ENCODE measurements around the gene CHCHD6.

CHCHD6 gene

DNA sequence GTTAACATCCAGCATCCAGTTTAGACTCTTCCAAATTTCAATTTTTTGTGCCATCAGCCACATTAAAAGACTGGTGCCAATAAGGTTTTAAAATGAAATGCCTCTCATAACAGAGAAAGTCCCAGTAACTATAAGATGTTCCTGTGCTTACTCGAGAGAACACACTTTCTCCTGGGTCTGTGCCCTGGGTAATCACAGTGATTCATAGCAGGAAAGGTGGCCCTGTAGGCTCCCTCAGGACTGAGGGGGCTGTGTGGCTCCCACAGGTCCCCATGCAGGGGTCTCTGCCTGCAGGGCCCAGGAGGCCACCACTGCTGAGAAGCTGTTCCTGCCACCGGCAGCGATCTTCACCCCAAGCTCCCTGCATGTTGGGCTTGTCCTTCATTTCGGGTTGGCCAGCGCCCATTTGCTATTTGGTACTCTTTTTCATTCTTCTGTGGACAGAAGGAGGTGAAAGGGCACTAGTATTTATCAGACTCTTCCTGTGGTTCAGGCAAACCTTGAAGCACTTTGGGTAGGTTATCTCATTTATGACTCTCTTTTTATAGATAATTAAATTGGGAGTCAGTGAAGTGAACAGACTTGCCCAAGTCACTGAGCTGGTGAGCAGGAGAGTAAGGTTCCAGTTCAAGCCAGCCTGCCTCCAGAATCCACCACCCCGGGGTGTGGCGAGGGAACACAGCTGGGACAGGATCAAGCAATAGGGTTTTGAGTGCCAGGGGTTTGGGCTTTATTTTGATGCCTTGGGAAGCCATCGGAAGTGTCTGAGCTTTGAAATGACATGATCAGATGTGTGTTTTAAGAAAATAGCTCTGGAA lies 234.7 kb downstream of the CHCHD6 start:
- DNase-seq (ENCODE audit: low read depth) = no peak
- no peak for TF ChIP-seq CTCF (conservative IDR thresholded peaks at IDR 0.05; ENCODE audit: control insufficient read depth, insufficient read depth, low read depth, low read length)

GRCh38 chr3:126939338-126939718 lies 235.3 kb downstream of the CHCHD6 start:
- no peak for TF ChIP-seq CTCF (conservative IDR thresholded peaks at IDR 0.05; ENCODE audit: control insufficient read depth, insufficient read depth, low read depth, low read length)
- no peak for DNase-seq (ENCODE audit: low read depth)
- no peak overlapping the region for H3K4me3 ChIP-seq (ENCODE audit: control insufficient read depth, low read depth, low read length)

More for the DNA sequence above, 234.7 kb downstream of the CHCHD6 start:
- H3K4me3 ChIP-seq (ENCODE audit: control insufficient read depth, low read depth, low read length) = no peak overlapping the region

DNA sequence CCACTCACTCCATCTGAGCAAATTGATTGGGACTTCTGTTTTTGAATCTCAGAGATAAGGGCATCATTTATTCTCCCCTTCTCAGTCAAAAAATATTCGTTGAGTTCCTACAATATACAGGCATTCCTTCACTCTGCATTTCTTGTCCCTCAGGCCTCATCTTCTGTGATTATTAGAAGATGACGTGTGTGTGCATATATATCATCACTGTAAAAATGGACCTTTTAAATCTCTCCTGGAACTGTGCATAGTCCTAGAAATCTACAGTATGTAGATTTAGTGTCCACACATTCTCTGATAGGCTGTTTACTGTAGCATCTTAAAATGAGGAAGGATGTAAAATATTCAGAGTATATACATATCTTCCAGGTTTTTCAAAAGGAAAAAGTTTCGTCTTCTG lies 235.7 kb downstream of the CHCHD6 start:
- TF ChIP-seq CTCF (conservative IDR thresholded peaks at IDR 0.05; ENCODE audit: control insufficient read depth, insufficient read depth, low read depth, low read length) = no peak
- DNase-seq (ENCODE audit: low read depth) = no peak

DNA sequence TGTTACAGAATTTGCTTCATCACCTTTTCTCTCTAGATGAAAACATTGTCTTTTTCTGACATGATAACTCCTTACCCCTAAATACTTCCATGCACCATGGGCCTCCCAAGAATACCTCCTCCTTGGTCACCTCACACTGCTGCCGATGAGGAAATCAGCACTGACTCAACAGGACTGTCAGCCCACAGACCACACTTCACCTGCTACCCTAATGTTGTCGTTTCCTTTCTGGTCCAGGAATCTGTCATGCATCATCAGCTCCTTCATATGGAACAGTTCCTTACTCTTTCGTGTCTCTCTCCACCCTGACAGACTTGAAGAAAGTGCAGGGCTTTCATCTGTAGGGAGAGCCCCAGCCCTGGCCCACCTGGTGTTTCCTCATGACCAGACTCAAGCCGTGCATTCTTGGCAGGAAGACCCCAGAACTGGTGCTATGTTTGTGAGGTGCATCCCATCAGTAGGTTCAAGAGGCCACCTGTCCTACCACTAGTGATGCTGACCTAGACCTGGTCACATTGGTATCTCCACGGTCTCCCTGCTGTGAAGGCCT lies 237.8 kb downstream of the CHCHD6 start:
- no peak for TF ChIP-seq CTCF (conservative IDR thresholded peaks at IDR 0.05; ENCODE audit: control insufficient read depth, insufficient read depth, low read depth, low read length)
- no peak for DNase-seq (ENCODE audit: low read depth)

More for the DNA sequence above, 235.7 kb downstream of the CHCHD6 start:
- no peak overlapping the region for H3K4me3 ChIP-seq (ENCODE audit: control insufficient read depth, low read depth, low read length)

DNA sequence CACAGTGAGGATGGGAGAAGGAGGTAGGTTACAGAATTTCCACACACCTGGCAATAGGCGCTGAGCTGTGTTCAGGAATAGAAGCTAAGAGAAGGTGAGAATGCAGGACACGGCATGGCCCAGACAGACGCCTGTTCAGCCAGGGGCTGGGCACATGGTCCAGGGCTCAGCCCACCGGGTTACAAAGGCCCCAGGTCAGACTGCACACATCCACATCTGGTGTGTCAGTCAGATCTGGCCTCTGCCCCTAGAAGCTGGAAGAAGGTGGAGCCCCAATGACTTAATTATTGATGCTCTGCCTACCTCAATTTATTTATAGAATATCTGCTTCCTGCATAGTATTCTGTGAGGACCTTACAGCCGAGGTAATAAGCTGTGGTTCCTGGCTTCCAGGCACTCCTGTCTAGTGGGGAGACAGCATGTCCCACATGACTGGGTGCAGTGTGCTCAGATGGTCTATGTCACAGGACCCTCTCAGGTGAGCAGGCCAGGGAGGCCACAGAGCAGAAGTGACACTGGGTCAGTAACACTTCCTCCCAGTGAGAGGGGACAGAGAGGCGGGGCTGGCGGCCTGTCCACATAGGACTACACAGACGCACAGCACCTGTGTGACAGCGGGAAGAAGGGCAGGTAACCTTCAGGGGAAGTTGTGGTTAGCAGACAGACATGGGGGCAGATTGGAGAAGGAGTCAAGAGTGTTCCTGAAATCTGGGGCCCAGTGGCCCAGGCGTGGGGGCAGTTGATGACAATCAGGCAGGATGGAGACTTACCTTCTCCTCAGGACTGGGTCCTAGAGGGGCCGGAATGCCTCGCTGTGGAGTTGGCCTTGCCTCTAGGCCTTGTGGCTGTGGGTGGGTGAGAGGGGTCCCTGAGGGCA lies 240.3 kb downstream of the CHCHD6 start:
- no peak for DNase-seq (ENCODE audit: low read depth)
- no peak for TF ChIP-seq CTCF (conservative IDR thresholded peaks at IDR 0.05; ENCODE audit: control insufficient read depth, insufficient read depth, low read depth, low read length)
- H3K4me3 ChIP-seq (ENCODE audit: control insufficient read depth, low read depth, low read length) = no peak overlapping the region

More for the DNA sequence above, 237.8 kb downstream of the CHCHD6 start:
- H3K4me3 ChIP-seq (ENCODE audit: control insufficient read depth, low read depth, low read length) = no peak overlapping the region

DNA sequence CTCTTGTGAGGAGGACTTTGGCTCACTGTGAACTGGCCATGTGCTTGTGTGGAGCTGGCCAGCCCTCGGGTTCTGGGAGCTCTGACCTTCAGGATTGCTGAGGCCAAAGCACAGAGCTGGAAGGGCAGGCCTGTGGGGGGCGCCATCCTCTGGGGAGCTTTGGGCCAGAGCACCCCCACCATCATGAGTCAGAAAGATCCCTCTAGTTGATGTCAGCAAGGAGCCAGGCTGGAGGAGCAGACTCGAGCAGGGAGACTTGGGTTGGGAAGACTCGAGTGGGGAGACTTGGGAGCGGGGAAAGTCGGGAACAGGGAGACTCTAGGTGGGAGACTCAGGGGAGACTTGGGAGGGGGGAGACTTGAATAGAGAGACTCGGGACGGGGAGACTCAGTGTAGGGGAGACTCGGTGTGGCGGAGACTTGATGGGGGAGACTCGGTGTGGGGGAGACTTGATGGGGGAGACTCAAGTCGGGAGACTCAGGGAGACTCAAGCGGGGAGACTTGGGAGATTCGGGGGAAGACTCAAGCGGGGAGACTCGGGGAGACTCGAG lies 241.2 kb downstream of the CHCHD6 start:
- TF ChIP-seq CTCF (conservative IDR thresholded peaks at IDR 0.05; ENCODE audit: control insufficient read depth, insufficient read depth, low read depth, low read length) = no peak
- H3K4me3 ChIP-seq (ENCODE audit: control insufficient read depth, low read depth, low read length) = no peak overlapping the region
- no peak for DNase-seq (ENCODE audit: low read depth)
